Sigmoid colon (tissue), 4 donors: ENCODE results near the gene KAZN.

Experiments used
- CTCF ChIP-seq, 4 experiments: fragments of 450-650 bp in 3 of 4; fragments of 200-600 bp in 1 of 4; IDR thresholded peaks; one replicate each; pipeline ENCODE4 v1.5.1; 2016 to 2019; ENCODE audit warnings: antibody characterized with exemption in 4 of 4, mild to moderate bottlenecking in 3 of 4, moderate library complexity in 2 of 4
- EP300 ChIP-seq, 4 donors: sonication (generic); formaldehyde crosslinking; IDR thresholded peaks; one replicate each; pipeline ENCODE4 v1.6.1; 2017; ENCODE audit warnings: antibody characterized with exemption in 4 of 4
- POLR2A ChIP-seq, 2 donors: fragments of 450-650 bp; IDR thresholded peaks; one replicate each; pipeline ENCODE4 v1.6.1; 2016; ENCODE audit warnings: antibody characterized with exemption in 2 of 2, mild to moderate bottlenecking in 2 of 2, moderate library complexity in 2 of 2
- POLR2AphosphoS5 ChIP-seq, 4 donors: sonication (generic); formaldehyde crosslinking; IDR thresholded peaks; one replicate each; pipeline ENCODE4 v1.6.1; 2017; ENCODE audit warnings: antibody characterized with exemption in 4 of 4

GRCh38 chr1:14929547-14930246, 331.2 kb downstream of the KAZN start:
- TF ChIP-seq CTCF (IDR thresholded peaks at IDR 0.05) (no peak), POLR2A (IDR thresholded peaks at IDR 0.05) (no peak), EP300 (IDR thresholded peaks at IDR 0.05) (no peak), POLR2AphosphoS5 (IDR thresholded peaks at IDR 0.05) (peak in 1 of 4 donors; percentile 53)
